Stimulated activated CD4-positive, alpha-beta T cell treated with anti-CD3 and anti-CD28 coated beads, Interleukin-12 subunit alpha, Interleukin-12 subunit beta, amount 100 ng/mL, for 48 hours (primary cell): ENCODE data around the gene LUM.
"Not testable (repeated sequence)": the region's sequence is repeated elsewhere in the genome, so short reads cannot be mapped to it uniquely, and the experiment has no call there.

Experiments
- DNase-seq, 3 donors: peaks; one replicate each; pipeline ENCODE4 v3.0.0-alpha.2; 2020; ENCODE audit warnings: low read depth in 2 of 3, low spot score in 1 of 3

The LUM gene

GRCh38 chr12:91110311-91110924, 876 bp downstream of the LUM start:
- no peak for DNase-seq

- no peak for DNase-seq
Measured at GRCh38 chr12:91109581-91110310, 1.5 kb downstream of the LUM start.

DNA sequence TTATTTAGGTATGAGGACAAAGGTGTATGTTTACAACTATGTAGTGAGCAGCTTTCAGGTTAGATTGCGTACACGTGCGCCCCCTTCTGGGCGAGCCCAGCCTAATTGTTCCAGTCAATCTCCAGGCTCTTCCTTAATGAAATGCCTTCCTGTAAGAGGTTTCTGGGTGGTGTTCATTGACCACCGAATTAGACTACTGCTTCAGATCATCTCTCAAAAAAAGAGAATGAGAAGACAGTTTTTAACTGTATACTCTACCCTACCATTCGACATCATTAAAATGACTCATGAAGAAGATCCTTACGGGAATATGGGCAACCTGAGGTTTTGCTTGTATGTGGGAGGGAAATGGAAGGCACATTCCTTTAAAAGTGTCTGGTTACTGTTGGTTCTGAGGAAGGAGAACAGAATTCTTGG, 2.1 kb downstream of the LUM start:
- DNase-seq, result peak; percentile 30 to 44 (median 40)

- DNase-seq, result no peak
Measured at GRCh38 chr12:91108196-91108755, 3.0 kb downstream of the LUM start.

DNA sequence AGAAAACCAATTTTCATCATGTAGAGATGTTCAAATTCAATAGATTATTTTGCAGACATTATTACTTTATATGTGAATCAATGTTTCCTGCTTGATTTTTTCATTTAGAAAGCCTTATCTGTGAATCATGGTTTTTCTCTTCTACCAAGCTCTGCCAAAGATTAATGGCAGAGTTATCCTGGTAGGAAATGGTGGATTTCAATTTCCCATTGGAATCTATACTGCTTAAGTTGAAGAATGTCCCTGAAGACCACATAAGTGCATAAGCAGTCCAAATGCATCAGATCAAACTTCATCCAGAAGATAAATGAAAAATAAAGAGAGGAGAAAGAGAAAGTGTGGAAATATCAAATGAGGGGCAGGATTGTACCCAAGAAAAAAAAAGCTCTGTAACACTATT, 5.0 kb downstream of the LUM start:
- no peak for DNase-seq

- no peak for DNase-seq
Measured at GRCh38 chr12:91105807-91106206, 5.5 kb downstream of the LUM start.

- no peak for DNase-seq
Measured at GRCh38 chr12:91104812-91105466, 6.4 kb downstream of the LUM start.

- no peak for DNase-seq
Measured at GRCh38 chr12:91103624-91104023, 7.7 kb downstream of the LUM start.

- no peak for DNase-seq
Measured at GRCh38 chr12:91103101-91103500, 8.2 kb downstream of the LUM start.

DNA sequence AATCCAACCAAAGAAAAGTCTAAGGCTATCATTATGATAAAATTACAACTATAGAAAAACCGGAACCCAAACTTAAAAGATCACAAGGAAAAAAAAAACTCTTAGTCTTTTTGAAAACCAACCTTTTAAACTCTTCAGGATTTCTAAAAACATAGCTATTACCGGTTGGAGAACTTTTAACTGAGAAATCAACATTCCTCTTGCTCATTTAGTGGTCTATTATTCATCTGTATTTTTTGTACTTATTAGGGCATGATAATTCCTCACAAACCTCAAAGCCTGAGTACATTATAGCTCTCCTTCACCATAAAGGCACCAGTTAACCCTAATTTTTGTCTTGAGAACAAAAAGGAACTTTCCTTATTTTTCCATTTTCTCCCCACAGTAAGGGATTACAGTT, 10.4 kb downstream of the LUM start:
- no peak for DNase-seq

DNA sequence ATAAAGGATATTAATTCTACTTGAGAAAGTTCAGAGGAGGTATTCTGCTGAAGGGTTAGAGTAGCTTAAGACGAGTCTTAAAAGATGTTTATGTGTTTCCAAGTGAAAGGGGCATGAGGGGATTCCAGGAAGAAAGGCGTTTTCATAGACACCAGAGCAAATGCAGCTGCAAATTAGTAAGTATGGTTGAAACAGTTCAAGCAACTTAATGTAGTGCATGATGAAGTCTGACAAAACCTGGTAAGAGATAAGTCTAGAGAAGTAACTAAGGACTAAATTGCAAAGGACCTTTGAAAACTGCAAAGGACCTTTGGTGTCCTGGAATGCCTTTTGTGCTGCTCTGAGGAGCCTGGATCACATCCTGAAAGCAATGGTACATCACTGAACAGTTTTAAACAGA, 11.5 kb downstream of the LUM start:
- DNase-seq, result no peak

- no peak for DNase-seq
Measured at GRCh38 chr12:91099341-91099740, 12.0 kb downstream of the LUM start.

DNA sequence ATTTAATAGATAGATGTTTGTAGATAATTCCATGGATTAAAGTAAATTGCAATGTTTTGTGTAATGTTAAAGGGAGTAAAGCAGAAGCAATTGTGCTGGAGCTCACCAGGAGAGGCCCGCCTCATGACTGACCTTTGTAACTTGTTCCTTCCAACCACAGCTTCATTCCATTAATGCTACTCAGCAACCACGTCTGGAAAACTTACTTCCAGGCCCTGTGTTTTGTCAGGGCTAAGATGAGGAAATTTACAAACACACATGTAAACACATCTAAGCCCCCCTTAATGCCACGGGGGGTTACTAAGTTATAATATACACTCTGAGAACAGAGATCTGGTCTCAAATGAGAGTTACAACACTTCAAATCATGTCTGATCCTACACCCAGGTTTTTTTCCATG, 12.4 kb downstream of the LUM start:
- DNase-seq, result no peak

- no peak for DNase-seq
Measured at GRCh38 chr12:91098461-91098860, 12.8 kb downstream of the LUM start.

DNA sequence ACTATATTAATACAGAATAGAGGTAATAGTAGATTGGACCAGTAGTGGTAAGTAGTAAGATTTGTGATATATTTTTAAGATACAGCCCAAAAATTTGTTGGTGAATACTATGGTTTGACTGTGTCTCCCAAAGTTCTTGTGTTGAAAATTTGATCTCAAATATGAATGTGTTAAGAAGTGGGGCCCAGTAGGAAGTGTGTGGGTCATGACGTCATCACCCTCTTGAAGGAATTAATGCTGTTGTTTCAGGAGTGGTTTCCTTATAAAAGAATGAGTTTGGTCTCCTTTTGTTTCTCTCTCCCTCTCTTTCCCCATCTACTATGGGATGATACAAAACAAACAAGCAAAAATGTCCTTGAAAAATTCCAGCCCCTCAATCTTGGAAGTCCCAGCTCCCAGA, 16.3 kb downstream of the LUM start:
- DNase-seq, result no peak

DNA sequence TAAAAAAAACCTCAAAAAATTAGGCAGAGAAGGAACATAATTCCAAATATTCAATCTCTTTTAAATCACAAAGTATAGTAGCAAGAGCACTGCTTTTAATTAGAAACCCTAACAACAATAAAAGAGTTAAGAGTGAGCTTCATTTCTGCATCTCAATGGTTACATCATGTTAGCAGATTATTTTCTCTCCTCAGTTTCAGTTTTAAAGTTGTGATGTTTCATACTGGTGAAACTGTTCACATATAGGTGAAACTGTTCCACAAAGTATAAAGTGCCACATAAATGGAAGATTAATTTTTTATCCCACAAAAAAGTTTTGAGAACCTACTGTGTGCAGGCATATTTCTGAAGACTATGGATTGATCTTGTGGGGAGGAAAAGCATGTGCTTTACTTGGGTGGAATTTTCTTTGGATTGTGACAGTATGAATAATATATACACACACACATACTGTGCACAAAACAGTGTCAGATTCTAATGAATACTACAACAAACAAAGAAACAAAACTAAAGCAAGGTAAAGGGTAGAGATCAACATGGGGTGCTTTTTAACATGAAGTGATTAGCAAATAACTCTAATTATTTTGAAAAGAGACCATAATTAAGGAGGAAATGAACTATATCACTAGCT, 17.1 kb downstream of the LUM start:
- no peak for DNase-seq

- no peak for DNase-seq
Measured at GRCh38 chr12:91093341-91093740, 18.0 kb downstream of the LUM start.

DNA sequence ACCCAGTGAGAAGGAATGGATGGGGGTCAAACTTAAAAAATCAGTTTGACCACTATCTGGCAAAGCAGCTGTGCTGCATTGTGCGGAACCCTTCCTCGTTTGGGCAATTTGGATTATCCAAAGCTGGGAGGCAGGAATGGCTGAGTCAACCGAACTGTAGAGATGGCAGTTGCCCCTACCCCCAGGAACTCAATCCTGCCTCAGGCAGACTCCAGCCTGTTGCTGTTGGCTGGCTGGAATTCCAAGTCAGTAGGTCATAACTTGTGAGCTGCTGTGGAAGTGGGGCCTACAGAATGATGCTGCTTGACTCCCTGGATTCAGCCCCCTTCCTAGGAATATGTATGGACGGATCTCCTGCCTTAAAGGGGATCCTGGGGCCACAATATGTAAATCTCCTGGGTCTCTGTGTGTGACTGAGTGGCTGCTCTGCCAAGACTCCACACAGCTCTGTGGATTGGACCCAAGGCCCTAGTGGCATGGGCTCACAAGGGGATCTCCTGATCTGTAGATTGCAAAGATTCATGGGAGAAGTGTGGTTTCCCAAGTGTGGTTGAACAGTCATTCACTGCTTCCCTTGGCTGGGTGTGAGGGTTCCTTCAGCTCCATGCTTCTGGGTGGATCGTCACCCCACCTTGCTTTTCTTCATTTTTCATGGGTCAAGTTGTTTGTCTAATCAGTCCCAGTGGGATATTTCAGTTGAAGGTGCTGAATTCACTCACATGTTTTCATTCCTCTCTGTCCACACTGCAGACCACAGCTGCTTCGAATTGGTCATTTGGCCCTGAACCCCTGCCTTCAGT, 19.2 kb downstream of the LUM start:
- no peak for DNase-seq

DNA sequence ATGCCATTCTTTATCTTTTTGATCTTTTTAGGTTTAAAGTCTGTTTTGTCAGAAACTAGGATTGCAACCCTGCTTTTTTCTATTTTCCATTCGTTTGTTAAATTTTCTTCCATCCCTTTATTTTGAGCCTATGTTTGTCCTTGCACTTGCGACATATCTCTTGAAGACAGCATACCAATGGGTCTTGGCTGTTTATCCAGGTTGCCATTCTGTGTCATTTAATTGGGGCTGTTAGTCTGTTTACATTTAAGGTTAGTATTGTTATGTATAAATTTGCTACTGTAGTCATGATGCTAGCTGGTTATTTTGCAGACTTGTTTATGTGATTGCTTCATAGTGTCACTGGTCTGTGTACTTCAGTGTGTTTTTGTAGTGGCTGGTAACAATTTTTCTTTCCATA, 21.3 kb downstream of the LUM start:
- DNase-seq, result not testable (repeated sequence)

DNA sequence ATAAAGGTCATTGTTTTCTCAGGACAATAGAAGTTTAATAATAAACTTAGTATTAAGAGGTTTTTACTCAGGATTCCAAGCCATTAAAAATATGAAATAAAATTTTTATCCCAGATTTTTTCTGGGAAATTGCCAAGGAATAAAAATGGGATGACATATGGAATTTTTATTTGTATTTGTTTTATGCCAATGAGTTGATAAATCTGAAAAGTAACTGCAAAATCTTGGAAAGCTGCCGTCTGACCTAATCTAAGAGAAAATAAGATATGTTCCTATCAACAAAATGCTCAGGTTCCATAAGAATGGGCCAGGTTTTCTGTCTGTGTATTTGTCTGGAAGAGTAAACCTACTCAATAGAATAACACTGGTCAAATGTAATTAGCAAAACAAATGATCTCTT, 31.3 kb downstream of the LUM start:
- no peak for DNase-seq

- no peak for DNase-seq
Measured at GRCh38 chr12:91078501-91078900, 32.8 kb downstream of the LUM start.
